Kidney capillary endothelial cell (primary cell): ENCODE measurements around the gene ZBED2.
"Not testable (repeated sequence)": the region's sequence is repeated elsewhere in the genome, so short reads cannot be mapped to it uniquely, and the experiment has no call there.

Experiments
- DNase-seq: peaks from one replicate; pipeline ENCODE4 v3.0.0-alpha.2; 2018; ENCODE audit warnings: low spot score

ZBED2 gene

DNA sequence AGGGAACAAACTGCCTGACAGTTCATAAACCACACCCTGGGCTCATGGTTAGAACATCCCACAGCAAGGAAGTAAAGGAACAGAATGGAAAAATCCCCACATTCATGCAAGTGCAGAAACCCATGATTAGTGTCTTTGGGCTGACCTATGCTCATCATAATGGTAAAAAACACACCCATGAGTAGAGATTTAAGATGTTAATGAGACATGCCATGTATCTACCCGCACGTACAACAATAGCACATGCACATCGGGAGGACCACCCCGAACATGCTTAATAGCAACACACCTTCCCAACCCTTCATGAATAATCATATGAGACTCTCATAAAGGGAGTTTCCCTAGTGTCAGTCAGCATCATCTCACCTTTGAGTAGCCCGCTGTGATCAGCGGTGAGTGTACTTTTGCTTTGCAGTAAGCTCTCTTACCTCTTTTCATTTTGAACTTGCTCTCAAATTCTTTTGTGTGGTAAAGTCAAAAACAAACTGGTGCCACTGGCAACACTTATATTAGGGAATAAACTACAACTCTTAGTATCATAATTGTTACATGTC lies 23.2 kb downstream of the ZBED2 start:
- no peak for DNase-seq

GRCh38 chr3:111571282-111571681 lies 23.9 kb downstream of the ZBED2 start:
- no peak for DNase-seq

- DNase-seq = no peak
These were observed 24.6 kb downstream of the ZBED2 start for GRCh38 chr3:111570404-111571030.

DNA sequence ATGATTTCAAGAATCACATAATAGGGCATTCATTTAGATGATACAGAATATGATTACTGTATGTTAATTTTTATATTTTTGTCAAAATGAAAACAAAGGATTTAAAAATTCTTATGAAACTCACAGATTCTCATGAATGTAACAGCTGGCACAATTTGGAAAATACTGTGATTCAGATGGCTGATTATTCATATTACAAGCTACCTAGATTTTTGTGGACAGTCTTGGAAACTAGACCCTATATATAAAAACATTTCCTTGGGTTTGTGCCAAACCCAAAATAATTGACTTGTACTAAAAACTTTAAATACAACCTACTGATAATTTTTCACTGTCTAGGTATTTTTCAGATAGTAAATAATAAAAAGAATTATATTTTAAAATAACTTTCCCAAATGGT lies 26.2 kb downstream of the ZBED2 start:
- DNase-seq = no peak

DNA sequence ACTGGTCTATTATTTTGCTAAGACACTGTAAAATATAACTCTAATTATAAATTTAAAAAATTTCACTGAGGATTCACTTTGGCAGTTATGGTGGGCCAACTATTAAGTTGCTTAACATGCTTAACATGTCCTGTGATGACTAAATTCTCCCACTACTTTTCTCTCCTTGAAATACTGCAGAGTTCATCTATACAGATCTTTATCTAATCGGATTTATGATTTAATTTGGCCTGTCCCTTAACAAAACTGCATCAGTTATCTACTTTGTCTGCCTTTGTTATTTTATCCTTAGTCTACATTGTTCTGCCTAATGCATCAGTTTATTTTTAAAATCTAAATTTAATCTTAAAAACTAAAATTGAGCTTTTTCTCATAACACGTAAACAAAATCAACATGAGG lies 26.8 kb downstream of the ZBED2 start:
- no peak for DNase-seq

DNA sequence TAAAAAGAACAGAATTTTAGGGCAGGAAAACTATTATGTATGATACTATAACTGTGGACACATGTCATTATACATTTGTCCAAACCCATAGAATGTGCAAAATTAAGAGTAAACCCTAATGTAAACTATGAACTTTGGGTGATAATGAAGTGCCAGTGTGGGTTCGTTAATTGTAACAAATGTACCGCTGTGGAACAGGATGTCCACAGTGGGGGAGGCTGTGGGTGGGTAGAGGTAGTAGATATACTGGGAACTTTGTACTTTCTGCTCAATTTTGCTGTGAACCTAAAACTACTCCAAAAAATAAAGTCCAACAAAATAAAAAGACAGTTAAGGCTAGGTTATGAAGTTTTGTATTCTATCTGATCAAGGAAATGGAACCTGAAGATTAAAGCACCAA lies 28.3 kb downstream of the ZBED2 start:
- DNase-seq = no peak

DNA sequence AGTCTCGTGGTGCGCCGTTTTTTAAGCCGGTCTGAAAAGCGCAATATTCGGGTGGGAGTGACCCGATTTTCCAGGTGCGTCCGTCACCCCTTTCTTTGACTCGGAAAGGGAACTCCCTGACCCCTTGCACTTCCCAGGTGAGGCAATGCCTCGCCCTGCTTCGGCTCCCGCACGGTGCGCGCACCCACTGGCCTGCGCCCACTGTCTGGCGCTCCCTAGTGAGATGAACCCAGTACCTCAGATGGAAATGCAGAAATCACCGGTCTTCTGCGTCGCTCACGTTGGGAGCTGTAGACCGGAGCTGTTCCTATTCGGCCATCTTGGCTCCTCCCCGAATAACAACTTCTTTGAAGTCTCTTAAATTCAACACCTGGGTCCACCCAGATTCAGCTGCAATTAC lies 33.2 kb downstream of the ZBED2 start:
- DNase-seq = not testable (repeated sequence)

- no peak for DNase-seq
These were observed 46.4 kb downstream of the ZBED2 start for GRCh38 chr3:111548756-111549155.

- no peak for DNase-seq
These were observed 47.1 kb downstream of the ZBED2 start for GRCh38 chr3:111548092-111548491.

DNA sequence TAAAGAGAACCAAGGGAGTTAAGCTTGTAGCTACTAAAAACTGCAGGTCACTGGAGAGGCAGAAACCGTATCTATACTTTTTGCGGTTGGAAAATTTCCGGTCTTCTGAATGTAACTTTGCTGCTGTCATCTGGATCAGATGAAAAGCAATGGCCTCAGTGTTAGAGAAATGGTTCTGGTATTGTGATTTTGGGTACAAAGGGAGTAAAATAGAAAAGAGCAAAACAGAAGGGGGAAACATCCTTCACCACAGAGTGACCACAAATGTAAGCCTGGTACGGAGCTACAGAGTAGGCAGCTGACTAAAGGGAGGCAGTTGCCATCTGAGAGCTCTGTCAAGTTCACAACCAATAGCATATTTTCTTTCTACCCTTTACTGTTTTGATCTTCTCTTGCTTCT lies 47.5 kb downstream of the ZBED2 start:
- no peak for DNase-seq

DNA sequence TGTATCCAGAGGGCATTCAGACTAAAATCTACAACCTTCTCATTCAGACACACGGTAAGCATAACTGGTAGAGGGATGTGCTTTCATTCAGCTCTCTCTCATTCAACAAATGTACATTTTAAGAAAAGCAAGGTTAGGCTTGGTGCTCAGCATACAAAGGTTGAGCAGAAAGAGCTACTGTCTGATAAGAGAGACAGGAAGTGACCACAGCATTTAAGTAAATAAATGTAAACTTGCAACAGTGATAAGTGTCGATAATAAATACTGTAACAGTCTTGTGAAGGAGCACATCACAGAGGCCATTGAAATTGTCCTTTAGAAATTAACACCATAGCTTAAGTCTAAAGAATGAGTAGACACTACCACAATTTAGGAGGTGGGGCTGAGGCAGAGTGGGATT lies 49.8 kb downstream of the ZBED2 start:
- DNase-seq = no peak
